ENCODE data around the gene ENDOD1.

GRCh38 chr11:95050595-95051202, 38.9 kb upstream of the ENDOD1 start:
- TF ChIP-seq CTCF (IDR thresholded peaks at IDR 0.05) (no peak), EZH2phosphoT487 (IDR thresholded peaks at IDR 0.05) (no peak), EZH2 (IDR thresholded peaks at IDR 0.05) (no peak)
